ENCODE measurements around the gene CDHR2. TPM values are rescaled to one million over a fixed set of nuclear protein-coding genes. Genes with fewer than 3 reads are reported as not detected.

Gene CDHR2
- total RNA-seq, 1 donor from 2014 or later, result 0.43 TPM

DNA sequence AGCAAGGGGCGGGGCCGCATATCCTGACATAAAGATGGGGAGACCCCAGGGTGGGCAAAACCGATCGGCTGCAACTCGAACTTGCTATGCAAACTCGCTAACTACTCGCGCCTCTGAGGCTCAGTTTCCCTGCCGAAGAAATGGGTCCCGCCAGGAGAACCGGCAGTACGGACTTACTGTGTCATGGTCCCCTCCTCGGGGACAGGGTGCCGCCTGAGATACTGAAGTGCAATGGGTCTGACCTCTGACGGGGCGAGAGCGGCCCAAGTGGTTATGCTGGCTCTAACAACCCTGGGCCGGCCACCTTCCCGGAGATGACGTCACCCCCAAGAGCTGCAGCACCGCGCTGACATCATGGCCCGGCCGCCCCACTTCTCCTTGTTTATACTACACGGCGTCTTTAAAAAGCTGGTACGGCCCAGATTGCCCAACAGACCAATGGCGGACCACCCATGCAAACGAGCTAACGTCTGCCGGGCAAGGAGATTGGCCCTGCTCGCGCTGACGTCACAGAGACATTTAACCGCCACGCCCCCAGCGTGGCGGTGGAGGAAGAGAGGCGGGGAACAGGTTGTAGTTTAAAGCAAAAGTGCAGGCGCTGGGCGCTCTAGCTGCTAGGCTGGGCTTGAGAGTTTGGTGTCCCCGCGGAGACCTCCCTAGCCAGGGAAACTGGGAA, 11.4 kb upstream of the CDHR2 start:
- DNase-seq (ENCODE audit: extremely low spot score, unreplicated experiment), result peak; percentile 99
- TF ChIP-seq, protein P1, sequence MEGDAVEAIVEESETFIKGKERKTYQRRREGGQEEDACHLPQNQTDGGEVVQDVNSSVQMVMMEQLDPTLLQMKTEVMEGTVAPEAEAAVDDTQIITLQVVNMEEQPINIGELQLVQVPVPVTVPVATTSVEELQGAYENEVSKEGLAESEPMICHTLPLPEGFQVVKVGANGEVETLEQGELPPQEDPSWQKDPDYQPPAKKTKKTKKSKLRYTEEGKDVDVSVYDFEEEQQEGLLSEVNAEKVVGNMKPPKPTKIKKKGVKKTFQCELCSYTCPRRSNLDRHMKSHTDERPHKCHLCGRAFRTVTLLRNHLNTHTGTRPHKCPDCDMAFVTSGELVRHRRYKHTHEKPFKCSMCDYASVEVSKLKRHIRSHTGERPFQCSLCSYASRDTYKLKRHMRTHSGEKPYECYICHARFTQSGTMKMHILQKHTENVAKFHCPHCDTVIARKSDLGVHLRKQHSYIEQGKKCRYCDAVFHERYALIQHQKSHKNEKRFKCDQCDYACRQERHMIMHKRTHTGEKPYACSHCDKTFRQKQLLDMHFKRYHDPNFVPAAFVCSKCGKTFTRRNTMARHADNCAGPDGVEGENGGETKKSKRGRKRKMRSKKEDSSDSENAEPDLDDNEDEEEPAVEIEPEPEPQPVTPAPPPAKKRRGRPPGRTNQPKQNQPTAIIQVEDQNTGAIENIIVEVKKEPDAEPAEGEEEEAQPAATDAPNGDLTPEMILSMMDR (IDR thresholded peaks at IDR 0.05), result no peak
- Mint-ChIP-seq H3K36me3 (ENCODE audit: unreplicated experiment) (no peaks in the 10 kb centered on the region), H3K27me3 (ENCODE audit: unreplicated experiment) (no peaks in the 10 kb centered on the region), H3K4me3 (ENCODE audit: unreplicated experiment) (peak overlapping the region; percentile 97), H3K27ac (ENCODE audit: unreplicated experiment) (peak overlapping the region; percentile 98), H3K4me1 (ENCODE audit: unreplicated experiment) (peaks cover 56% of the 10 kb centered on the region), H3K9me3 (ENCODE audit: unreplicated experiment) (no peaks in the 10 kb centered on the region)

- Mint-ChIP-seq H3K9me3 (ENCODE audit: unreplicated experiment) (no peaks in the 10 kb centered on the region), H3K4me1 (ENCODE audit: unreplicated experiment) (peaks cover 52% of the 10 kb centered on the region), H3K27ac (ENCODE audit: unreplicated experiment) (peak overlapping the region; percentile 98), H3K27me3 (ENCODE audit: unreplicated experiment) (no peaks in the 10 kb centered on the region), H3K4me3 (ENCODE audit: unreplicated experiment) (peak overlapping the region; percentile 97), H3K36me3 (ENCODE audit: unreplicated experiment) (no peaks in the 10 kb centered on the region)
- no peak for DNase-seq (ENCODE audit: extremely low spot score, unreplicated experiment)
- TF ChIP-seq, protein P1 (IDR thresholded peaks at IDR 0.05), result no peak
These were observed 10.7 kb upstream of the CDHR2 start for GRCh38 chr5:176538230-176538988.

- TF ChIP-seq, protein P1 (IDR thresholded peaks at IDR 0.05), result no peak
- H3K9me3 Mint-ChIP-seq (ENCODE audit: unreplicated experiment), result no peaks in the 10 kb centered on the region
- no peak overlapping the region for H3K27ac Mint-ChIP-seq (ENCODE audit: unreplicated experiment)
- DNase-seq (ENCODE audit: extremely low spot score, unreplicated experiment), result no peak
- H3K36me3 Mint-ChIP-seq (ENCODE audit: unreplicated experiment), result no peaks in the 10 kb centered on the region
- peaks cover 50% of the 10 kb centered on the region for H3K4me1 Mint-ChIP-seq (ENCODE audit: unreplicated experiment)
- no peaks in the 10 kb centered on the region for H3K27me3 Mint-ChIP-seq (ENCODE audit: unreplicated experiment)
- no peak overlapping the region for H3K4me3 Mint-ChIP-seq (ENCODE audit: unreplicated experiment)
These were observed 10.2 kb upstream of the CDHR2 start for GRCh38 chr5:176538989-176539384.

DNA sequence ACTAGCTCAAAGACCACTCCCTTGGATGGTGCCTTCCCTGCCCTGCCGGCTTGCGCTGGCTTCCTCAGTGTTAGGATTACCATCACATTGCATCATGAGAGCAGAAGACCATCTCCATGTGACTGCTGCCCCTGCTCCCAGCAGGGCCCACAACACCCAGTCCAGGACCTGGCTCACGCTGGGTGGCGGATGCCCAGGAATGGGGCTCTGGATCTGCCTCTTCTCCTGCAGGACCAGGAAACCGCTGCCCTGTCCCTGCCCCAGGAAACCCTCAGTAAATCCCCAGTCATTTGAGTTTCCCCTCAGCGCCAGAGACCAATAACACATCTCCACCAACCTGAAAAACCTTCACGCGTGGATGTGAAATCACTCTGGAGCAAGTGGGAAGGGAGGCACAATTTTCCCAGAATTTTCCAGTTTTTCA, 8.7 kb upstream of the CDHR2 start:
- Mint-ChIP-seq H3K4me1 (ENCODE audit: unreplicated experiment) (peaks cover 41% of the 10 kb centered on the region), H3K9me3 (ENCODE audit: unreplicated experiment) (no peaks in the 10 kb centered on the region), H3K27me3 (ENCODE audit: unreplicated experiment) (no peaks in the 10 kb centered on the region), H3K4me3 (ENCODE audit: unreplicated experiment) (no peak overlapping the region), H3K36me3 (ENCODE audit: unreplicated experiment) (no peaks in the 10 kb centered on the region), H3K27ac (ENCODE audit: unreplicated experiment) (no peak overlapping the region)
- no peak for DNase-seq (ENCODE audit: extremely low spot score, unreplicated experiment)
- TF ChIP-seq, protein P1 (IDR thresholded peaks at IDR 0.05), result no peak

DNA sequence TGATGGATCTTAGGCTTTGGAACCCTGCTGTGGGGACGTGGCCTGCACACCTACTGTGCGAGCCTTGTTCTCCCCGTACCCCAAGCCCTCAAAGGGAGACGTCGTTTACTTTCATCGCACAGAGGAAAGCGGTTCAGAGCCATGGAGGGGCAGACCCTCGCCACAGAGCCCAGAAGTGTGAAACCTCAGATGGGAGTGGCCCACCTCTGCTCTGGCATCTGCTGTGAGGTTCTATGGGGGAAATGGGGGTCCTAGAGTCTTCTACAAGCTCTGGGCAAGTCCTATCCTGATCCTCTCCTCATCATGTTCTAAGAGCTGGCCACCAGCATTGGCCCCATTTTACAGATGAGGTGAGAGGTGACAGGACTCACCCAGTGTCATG, 8.2 kb upstream of the CDHR2 start:
- TF ChIP-seq, protein P1 (IDR thresholded peaks at IDR 0.05), result no peak
- no peak for DNase-seq (ENCODE audit: extremely low spot score, unreplicated experiment)
- Mint-ChIP-seq H3K4me3 (ENCODE audit: unreplicated experiment) (peak overlapping the region; percentile 73), H3K36me3 (ENCODE audit: unreplicated experiment) (no peaks in the 10 kb centered on the region), H3K27ac (ENCODE audit: unreplicated experiment) (no peak overlapping the region), H3K4me1 (ENCODE audit: unreplicated experiment) (peaks cover 36% of the 10 kb centered on the region), H3K9me3 (ENCODE audit: unreplicated experiment) (no peaks in the 10 kb centered on the region), H3K27me3 (ENCODE audit: unreplicated experiment) (no peaks in the 10 kb centered on the region)
